Stimulated activated memory B cell treated with anti-CD40 and anti-IgM and Interleukin-4, amounts not matched to agents 10 μg/mL and 1 μg/mL and 100 μg/mL, for 72 hours (primary cell): Measurements from ENCODE around the gene EFR3B.
"Not testable (repeated sequence)": the region's sequence is repeated elsewhere in the genome, so short reads cannot be mapped to it uniquely, and the experiment has no call there.

Experiments
- ATAC-seq: fragments of 150-1000 bp; cut with Tn5 transposase; 2 replicates; pipeline ENCODE4 v1.10.0; 2021
- H3K27ac Mint-ChIP-seq: one replicate; pipeline ENCODE4 v1.8.0; 2022; ENCODE audit warnings: mild to moderate bottlenecking, mixed read lengths
- H3K27me3 Mint-ChIP-seq: one replicate; pipeline ENCODE4 v1.8.0; 2022; ENCODE audit warnings: mixed read lengths
- H3K36me3 Mint-ChIP-seq: one replicate; pipeline ENCODE4 v1.8.0; 2022; ENCODE audit warnings: mixed read lengths
- H3K4me1 Mint-ChIP-seq: one replicate; pipeline ENCODE4 v1.8.0; 2022; ENCODE audit warnings: mixed read lengths
- H3K4me3 Mint-ChIP-seq: one replicate; pipeline ENCODE4 v1.8.0; 2022; ENCODE audit warnings: mild to moderate bottlenecking, moderate library complexity, mixed read lengths
- H3K9me3 Mint-ChIP-seq: one replicate; pipeline ENCODE4 v1.8.0; 2022; ENCODE audit warnings: mixed read lengths

The EFR3B gene

GRCh38 chr2:25041928-25042320 lies at the start of gene EFR3B:
Gene EFR3B, plus strand, starts transcription at chr2:25042076. Its CDS starts 237 bp downstream, at chr2:25042313.
- no peak within 1 kb of the TSS for H3K27ac Mint-ChIP-seq
- H3K9me3 Mint-ChIP-seq: no peaks in the 10 kb centered on the region
- H3K4me1 Mint-ChIP-seq: peaks cover 37% of the 10 kb centered on the region
- no peaks in the 10 kb centered on the region for H3K36me3 Mint-ChIP-seq
- peaks cover 59% of the 10 kb centered on the region for H3K27me3 Mint-ChIP-seq
- peak within 1 kb of the TSS; percentile 86 for H3K4me3 Mint-ChIP-seq
- peak; percentile 99 for ATAC-seq

GRCh38 chr2:24993406-24994145 lies 48.3 kb upstream of the EFR3B start:
- H3K27me3 Mint-ChIP-seq: peaks cover 46% of the 10 kb centered on the region
- no peak overlapping the region for H3K27ac Mint-ChIP-seq
- peaks cover 5% of the 10 kb centered on the region for H3K36me3 Mint-ChIP-seq
- peaks cover 9% of the 10 kb centered on the region for H3K4me1 Mint-ChIP-seq
- no peak for ATAC-seq
- no peaks in the 10 kb centered on the region for H3K9me3 Mint-ChIP-seq
- no peak overlapping the region for H3K4me3 Mint-ChIP-seq

- H3K27ac Mint-ChIP-seq: no peak overlapping the region
- H3K9me3 Mint-ChIP-seq: no peaks in the 10 kb centered on the region
- peaks cover 46% of the 10 kb centered on the region for H3K27me3 Mint-ChIP-seq
- H3K4me1 Mint-ChIP-seq: peaks cover 9% of the 10 kb centered on the region
- no peak overlapping the region for H3K4me3 Mint-ChIP-seq
- ATAC-seq: no peak
- peaks cover 5% of the 10 kb centered on the region for H3K36me3 Mint-ChIP-seq
Measured at GRCh38 chr2:24994146-24994724, 47.6 kb upstream of the EFR3B start.

- not testable (repeated sequence) for H3K9me3 Mint-ChIP-seq, H3K27ac Mint-ChIP-seq, ATAC-seq, H3K4me1 Mint-ChIP-seq, H3K36me3 Mint-ChIP-seq, H3K4me3 Mint-ChIP-seq
- H3K27me3 Mint-ChIP-seq: peaks cover 54% of the 10 kb centered on the region
Measured at GRCh38 chr2:24999097-24999496, 42.8 kb upstream of the EFR3B start.

- no peaks in the 10 kb centered on the region for H3K4me1 Mint-ChIP-seq
- no peak for ATAC-seq
- H3K27me3 Mint-ChIP-seq: peaks cover 51% of the 10 kb centered on the region
- H3K27ac Mint-ChIP-seq: no peak overlapping the region
- no peak overlapping the region for H3K4me3 Mint-ChIP-seq
- no peaks in the 10 kb centered on the region for H3K9me3 Mint-ChIP-seq
- peaks cover 3% of the 10 kb centered on the region for H3K36me3 Mint-ChIP-seq
Measured at GRCh38 chr2:25000036-25000435, 41.8 kb upstream of the EFR3B start.

GRCh38 chr2:25000503-25001324 lies 41.2 kb upstream of the EFR3B start:
- peaks cover 3% of the 10 kb centered on the region for H3K36me3 Mint-ChIP-seq
- H3K4me3 Mint-ChIP-seq: no peak overlapping the region
- no peak overlapping the region for H3K27ac Mint-ChIP-seq
- H3K4me1 Mint-ChIP-seq: no peaks in the 10 kb centered on the region
- peaks cover 51% of the 10 kb centered on the region for H3K27me3 Mint-ChIP-seq
- no peak for ATAC-seq
- no peaks in the 10 kb centered on the region for H3K9me3 Mint-ChIP-seq

- H3K4me3 Mint-ChIP-seq: no peak overlapping the region
- peaks cover 48% of the 10 kb centered on the region for H3K27me3 Mint-ChIP-seq
- no peak for ATAC-seq
- no peaks in the 10 kb centered on the region for H3K4me1 Mint-ChIP-seq
- peaks cover 3% of the 10 kb centered on the region for H3K36me3 Mint-ChIP-seq
- no peaks in the 10 kb centered on the region for H3K9me3 Mint-ChIP-seq
- no peak overlapping the region for H3K27ac Mint-ChIP-seq
Measured at GRCh38 chr2:25001325-25001637, 40.6 kb upstream of the EFR3B start.

GRCh38 chr2:25002066-25002465 lies 39.8 kb upstream of the EFR3B start:
- Mint-ChIP-seq H3K4me3 (no peak overlapping the region), H3K27ac (no peak overlapping the region), H3K36me3 (peaks cover 3% of the 10 kb centered on the region), H3K9me3 (no peaks in the 10 kb centered on the region), H3K4me1 (no peaks in the 10 kb centered on the region), H3K27me3 (peaks cover 40% of the 10 kb centered on the region)
- no peak for ATAC-seq

GRCh38 chr2:25009954-25010353 lies 31.9 kb upstream of the EFR3B start:
- no peak overlapping the region for H3K4me3 Mint-ChIP-seq
- no peaks in the 10 kb centered on the region for H3K9me3 Mint-ChIP-seq
- no peak overlapping the region for H3K27ac Mint-ChIP-seq
- H3K36me3 Mint-ChIP-seq: no peaks in the 10 kb centered on the region
- no peaks in the 10 kb centered on the region for H3K27me3 Mint-ChIP-seq
- H3K4me1 Mint-ChIP-seq: no peaks in the 10 kb centered on the region
- no peak for ATAC-seq

GRCh38 chr2:25011342-25011741 lies 30.5 kb upstream of the EFR3B start:
- H3K4me1 Mint-ChIP-seq, H3K4me3 Mint-ChIP-seq, H3K9me3 Mint-ChIP-seq, H3K36me3 Mint-ChIP-seq, H3K27ac Mint-ChIP-seq, ATAC-seq, H3K27me3 Mint-ChIP-seq: not testable (repeated sequence)

GRCh38 chr2:25014631-25015030 lies 27.2 kb upstream of the EFR3B start:
- ATAC-seq: no peak
- Mint-ChIP-seq H3K4me3 (no peak overlapping the region), H3K27me3 (no peaks in the 10 kb centered on the region), H3K4me1 (peaks cover 13% of the 10 kb centered on the region), H3K36me3 (no peaks in the 10 kb centered on the region), H3K27ac (no peak overlapping the region), H3K9me3 (peaks cover 2% of the 10 kb centered on the region)

GRCh38 chr2:25018681-25019080 lies 23.2 kb upstream of the EFR3B start:
- Mint-ChIP-seq H3K4me3 (no peak overlapping the region), H3K27ac (no peak overlapping the region), H3K27me3 (peaks cover 6% of the 10 kb centered on the region), H3K4me1 (peaks cover 13% of the 10 kb centered on the region), H3K36me3 (no peaks in the 10 kb centered on the region), H3K9me3 (peaks cover 2% of the 10 kb centered on the region)
- no peak for ATAC-seq

- Mint-ChIP-seq H3K4me3 (no peak overlapping the region), H3K27ac (no peak overlapping the region), H3K36me3 (no peaks in the 10 kb centered on the region), H3K4me1 (peaks cover 13% of the 10 kb centered on the region), H3K9me3 (peaks cover 2% of the 10 kb centered on the region), H3K27me3 (peaks cover 17% of the 10 kb centered on the region)
- ATAC-seq: no peak
Measured at GRCh38 chr2:25021791-25022362, 20.0 kb upstream of the EFR3B start.

- H3K27ac Mint-ChIP-seq: no peak overlapping the region
- peaks cover 6% of the 10 kb centered on the region for H3K4me1 Mint-ChIP-seq
- no peaks in the 10 kb centered on the region for H3K36me3 Mint-ChIP-seq
- no peak for ATAC-seq
- no peak overlapping the region for H3K4me3 Mint-ChIP-seq
- peaks cover 25% of the 10 kb centered on the region for H3K27me3 Mint-ChIP-seq
- no peaks in the 10 kb centered on the region for H3K9me3 Mint-ChIP-seq
Measured at GRCh38 chr2:25023333-25023732, 18.5 kb upstream of the EFR3B start.

GRCh38 chr2:25025229-25026007 lies 16.5 kb upstream of the EFR3B start:
- Mint-ChIP-seq H3K9me3 (no peaks in the 10 kb centered on the region), H3K4me3 (no peak overlapping the region), H3K4me1 (no peaks in the 10 kb centered on the region), H3K36me3 (no peaks in the 10 kb centered on the region), H3K27me3 (peaks cover 25% of the 10 kb centered on the region), H3K27ac (no peak overlapping the region)
- ATAC-seq: no peak
